H1 (cell line): ENCODE measurements around the gene SELPLG. TPM values are rescaled to one million over a fixed set of nuclear protein-coding genes. Genes with fewer than 3 reads are reported as not detected.

Source experiments
- CEBPB ChIP-seq: IDR thresholded peaks from 2 replicates; pipeline ENCODE4 v1.6.1; 2012; ENCODE audit warnings: low read depth, low read length
- PHF8 ChIP-seq: fragments of 200-600 bp; sonication (generic); conservative IDR thresholded peaks from 2 replicates; pipeline ENCODE4 v1.7.1; 2012; ENCODE audit warnings: low read depth, mild to moderate bottlenecking, inconsistent platforms, low read length, moderate library complexity
- polyA plus RNA-seq, 7 experiments: library from polyadenylated mRNA; depleted of rRNA in 3 of 7; stranded (reverse) in 5 of 7; unstranded in 2 of 7; fragments of >200 nt in 5 of 7; fragments of 200-250 nt in 2 of 7; gene quantifications; 1 replicate in 5 of 7; 2 replicates in 1 of 7; 4 replicates in 1 of 7; pipeline versions ENCODE4 v1.2.1 to v1.2.3, GENCODE V29; 2011 to 2013; ENCODE audit warnings: missing spikeins in 2 of 7, mixed read lengths in 2 of 7
- total RNA-seq: library from RNA; stranded (reverse); fragmentation: NEBNext Ultra II Directional; extraction: Animal tissue kit (Norgen Biotek cat#: 25700); gene quantifications from 2 replicates; pipeline ENCODE4 v1.2.1, GENCODE V29; 2021
- TF ChIP-seq, protein P1 (sequence below): fragments of 300-600 bp; sonication (generic); IDR thresholded peaks from 2 replicates; pipeline ENCODE4 v1.7.1; 2012; ENCODE audit warnings: low read length, moderate library complexity, mild to moderate bottlenecking, inconsistent platforms; ENCODE audit not compliant: insufficient replicate concordance

The SELPLG gene
- total and polyA plus RNA-seq, 2 of the 8 experiments (the other 6 are each of a cell fraction or from before 2014, with no cell fraction given): 0.18 TPM; not detected in 1

DNA sequence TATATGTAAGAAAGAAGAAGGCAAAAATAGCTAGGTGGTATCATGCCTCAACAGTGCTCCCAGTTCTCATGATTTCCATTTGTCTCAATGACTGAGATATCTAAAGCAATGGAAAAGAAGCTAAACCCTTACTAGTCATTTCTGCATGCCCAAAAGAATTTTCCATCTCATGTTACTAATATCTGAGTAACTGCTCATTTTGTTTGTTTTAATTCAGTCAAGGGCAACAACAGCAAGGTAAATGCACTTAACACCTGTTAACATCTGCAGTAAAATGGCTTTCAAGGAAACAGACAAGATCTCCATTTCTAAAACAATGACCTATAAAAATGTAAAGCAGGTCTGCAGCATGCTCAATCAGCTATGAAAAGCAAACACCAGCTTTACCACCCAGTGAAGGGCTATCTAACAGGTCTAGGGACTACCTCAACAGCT, 19.4 kb upstream of the SELPLG start (continued):
- TF ChIP-seq PHF8 (no peak), CEBPB (no peak)
- TF ChIP-seq, protein P1, sequence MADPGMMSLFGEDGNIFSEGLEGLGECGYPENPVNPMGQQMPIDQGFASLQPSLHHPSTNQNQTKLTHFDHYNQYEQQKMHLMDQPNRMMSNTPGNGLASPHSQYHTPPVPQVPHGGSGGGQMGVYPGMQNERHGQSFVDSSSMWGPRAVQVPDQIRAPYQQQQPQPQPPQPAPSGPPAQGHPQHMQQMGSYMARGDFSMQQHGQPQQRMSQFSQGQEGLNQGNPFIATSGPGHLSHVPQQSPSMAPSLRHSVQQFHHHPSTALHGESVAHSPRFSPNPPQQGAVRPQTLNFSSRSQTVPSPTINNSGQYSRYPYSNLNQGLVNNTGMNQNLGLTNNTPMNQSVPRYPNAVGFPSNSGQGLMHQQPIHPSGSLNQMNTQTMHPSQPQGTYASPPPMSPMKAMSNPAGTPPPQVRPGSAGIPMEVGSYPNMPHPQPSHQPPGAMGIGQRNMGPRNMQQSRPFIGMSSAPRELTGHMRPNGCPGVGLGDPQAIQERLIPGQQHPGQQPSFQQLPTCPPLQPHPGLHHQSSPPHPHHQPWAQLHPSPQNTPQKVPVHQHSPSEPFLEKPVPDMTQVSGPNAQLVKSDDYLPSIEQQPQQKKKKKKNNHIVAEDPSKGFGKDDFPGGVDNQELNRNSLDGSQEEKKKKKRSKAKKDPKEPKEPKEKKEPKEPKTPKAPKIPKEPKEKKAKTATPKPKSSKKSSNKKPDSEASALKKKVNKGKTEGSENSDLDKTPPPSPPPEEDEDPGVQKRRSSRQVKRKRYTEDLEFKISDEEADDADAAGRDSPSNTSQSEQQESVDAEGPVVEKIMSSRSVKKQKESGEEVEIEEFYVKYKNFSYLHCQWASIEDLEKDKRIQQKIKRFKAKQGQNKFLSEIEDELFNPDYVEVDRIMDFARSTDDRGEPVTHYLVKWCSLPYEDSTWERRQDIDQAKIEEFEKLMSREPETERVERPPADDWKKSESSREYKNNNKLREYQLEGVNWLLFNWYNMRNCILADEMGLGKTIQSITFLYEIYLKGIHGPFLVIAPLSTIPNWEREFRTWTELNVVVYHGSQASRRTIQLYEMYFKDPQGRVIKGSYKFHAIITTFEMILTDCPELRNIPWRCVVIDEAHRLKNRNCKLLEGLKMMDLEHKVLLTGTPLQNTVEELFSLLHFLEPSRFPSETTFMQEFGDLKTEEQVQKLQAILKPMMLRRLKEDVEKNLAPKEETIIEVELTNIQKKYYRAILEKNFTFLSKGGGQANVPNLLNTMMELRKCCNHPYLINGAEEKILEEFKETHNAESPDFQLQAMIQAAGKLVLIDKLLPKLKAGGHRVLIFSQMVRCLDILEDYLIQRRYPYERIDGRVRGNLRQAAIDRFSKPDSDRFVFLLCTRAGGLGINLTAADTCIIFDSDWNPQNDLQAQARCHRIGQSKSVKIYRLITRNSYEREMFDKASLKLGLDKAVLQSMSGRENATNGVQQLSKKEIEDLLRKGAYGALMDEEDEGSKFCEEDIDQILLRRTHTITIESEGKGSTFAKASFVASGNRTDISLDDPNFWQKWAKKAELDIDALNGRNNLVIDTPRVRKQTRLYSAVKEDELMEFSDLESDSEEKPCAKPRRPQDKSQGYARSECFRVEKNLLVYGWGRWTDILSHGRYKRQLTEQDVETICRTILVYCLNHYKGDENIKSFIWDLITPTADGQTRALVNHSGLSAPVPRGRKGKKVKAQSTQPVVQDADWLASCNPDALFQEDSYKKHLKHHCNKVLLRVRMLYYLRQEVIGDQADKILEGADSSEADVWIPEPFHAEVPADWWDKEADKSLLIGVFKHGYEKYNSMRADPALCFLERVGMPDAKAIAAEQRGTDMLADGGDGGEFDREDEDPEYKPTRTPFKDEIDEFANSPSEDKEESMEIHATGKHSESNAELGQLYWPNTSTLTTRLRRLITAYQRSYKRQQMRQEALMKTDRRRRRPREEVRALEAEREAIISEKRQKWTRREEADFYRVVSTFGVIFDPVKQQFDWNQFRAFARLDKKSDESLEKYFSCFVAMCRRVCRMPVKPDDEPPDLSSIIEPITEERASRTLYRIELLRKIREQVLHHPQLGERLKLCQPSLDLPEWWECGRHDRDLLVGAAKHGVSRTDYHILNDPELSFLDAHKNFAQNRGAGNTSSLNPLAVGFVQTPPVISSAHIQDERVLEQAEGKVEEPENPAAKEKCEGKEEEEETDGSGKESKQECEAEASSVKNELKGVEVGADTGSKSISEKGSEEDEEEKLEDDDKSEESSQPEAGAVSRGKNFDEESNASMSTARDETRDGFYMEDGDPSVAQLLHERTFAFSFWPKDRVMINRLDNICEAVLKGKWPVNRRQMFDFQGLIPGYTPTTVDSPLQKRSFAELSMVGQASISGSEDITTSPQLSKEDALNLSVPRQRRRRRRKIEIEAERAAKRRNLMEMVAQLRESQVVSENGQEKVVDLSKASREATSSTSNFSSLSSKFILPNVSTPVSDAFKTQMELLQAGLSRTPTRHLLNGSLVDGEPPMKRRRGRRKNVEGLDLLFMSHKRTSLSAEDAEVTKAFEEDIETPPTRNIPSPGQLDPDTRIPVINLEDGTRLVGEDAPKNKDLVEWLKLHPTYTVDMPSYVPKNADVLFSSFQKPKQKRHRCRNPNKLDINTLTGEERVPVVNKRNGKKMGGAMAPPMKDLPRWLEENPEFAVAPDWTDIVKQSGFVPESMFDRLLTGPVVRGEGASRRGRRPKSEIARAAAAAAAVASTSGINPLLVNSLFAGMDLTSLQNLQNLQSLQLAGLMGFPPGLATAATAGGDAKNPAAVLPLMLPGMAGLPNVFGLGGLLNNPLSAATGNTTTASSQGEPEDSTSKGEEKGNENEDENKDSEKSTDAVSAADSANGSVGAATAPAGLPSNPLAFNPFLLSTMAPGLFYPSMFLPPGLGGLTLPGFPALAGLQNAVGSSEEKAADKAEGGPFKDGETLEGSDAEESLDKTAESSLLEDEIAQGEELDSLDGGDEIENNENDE: no peak
- TF ChIP-seq, all 59 proteins: peak for 0
